K562 (cell line): Measurements from ENCODE around the gene ANO9. TPM values are rescaled to one million over a fixed set of nuclear protein-coding genes. Genes with fewer than 3 reads are reported as not detected.

ENCODE experiments used
- DNMT1 ChIP-seq: fragments of 450-650 bp; IDR thresholded peaks from 2 replicates; pipeline ENCODE4 v1.6.1; 2016; ENCODE audit warnings: antibody characterized with exemption, mild to moderate bottlenecking
- HLTF ChIP-seq: fragments of 450-650 bp; IDR thresholded peaks from 2 replicates; pipeline ENCODE4 v1.6.1; 2016
- HSF4 ChIP-seq: fragments of 250-450 bp; sonication (Bioruptor Pico); IDR thresholded peaks from 2 replicates; pipeline ENCODE4 v2.1.2; 2022; ENCODE audit warnings: mild to moderate bottlenecking, moderate library complexity, borderline replicate concordance
- NFATC3 ChIP-seq: fragments of 450-650 bp; IDR thresholded peaks from 2 replicates; pipeline ENCODE4 v1.6.1; 2017; ENCODE audit warnings: mild to moderate bottlenecking
- NFIC ChIP-seq: fragments of 450-650 bp; IDR thresholded peaks from 2 replicates; pipeline ENCODE4 v1.6.1; 2017; ENCODE audit warnings: mild to moderate bottlenecking, inconsistent platforms
- NFRKB ChIP-seq: fragments of 450-650 bp; IDR thresholded peaks from 2 replicates; pipeline ENCODE4 v1.6.1; 2016; ENCODE audit warnings: low read depth
- NONO ChIP-seq, 2 experiments: fragments of 200-400 bp in 1 of 2; fragments of 450-650 bp in 1 of 2; formaldehyde crosslinking in 1 of 2; IDR thresholded peaks; 2 replicates each; pipeline ENCODE4 v1.6.1; 2017; ENCODE audit warnings: low read depth in 2 of 2, mild to moderate bottlenecking in 2 of 2, moderate library complexity in 2 of 2, low read length in 1 of 2
- NR2C1 ChIP-seq, 2 experiments: fragments of 450-650 bp; IDR thresholded peaks; 2 replicates each; pipeline ENCODE4 v1.6.1; 2017; ENCODE audit warnings: mild to moderate bottlenecking in 2 of 2, antibody characterized with exemption in 1 of 2, inconsistent platforms in 1 of 2, missing compliant biosample characterization in 1 of 2, missing genetic modification characterization in 1 of 2
- PRPF4 ChIP-seq: fragments of 200-400 bp; formaldehyde crosslinking; IDR thresholded peaks from one replicate; pipeline ENCODE4 v1.6.1; 2017; ENCODE audit warnings: low read length, low read depth, mild to moderate bottlenecking; ENCODE audit not compliant: insufficient read depth, poor library complexity, severe bottlenecking
- RHOXF2B ChIP-seq: fragments of 250-450 bp; sonication (Bioruptor Pico); conservative IDR thresholded peaks from 2 replicates; pipeline ENCODE4 v1.5.1; 2021
- RREB1 ChIP-seq: fragments of 250-450 bp; sonication (Bioruptor Pico); IDR thresholded peaks from 2 replicates; pipeline ENCODE4 v1.4.0; 2020
- WHSC1 ChIP-seq: IDR thresholded peaks from one replicate; pipeline ENCODE4 v1.6.1; 2012; ENCODE audit warnings: low read length, control low read depth, inconsistent platforms
- ZFP36 ChIP-seq: fragments of 150-350 bp; IDR thresholded peaks from 2 replicates; pipeline ENCODE4 v1.6.1; 2018; ENCODE audit warnings: low read length, low read depth; ENCODE audit not compliant: partially characterized antibody
- polyA plus RNA-seq, 8 experiments: library from polyadenylated mRNA; depleted of rRNA in 4 of 8; stranded (reverse) in 5 of 8; unstranded in 3 of 8; fragments of >200 nt; fragmentation: Nextera tagmentation in 2 of 8; fragmentation: Illumina TruSeq in 1 of 8; extraction: Ambion mirVana in 2 of 8; extraction: Trizol in 1 of 8; gene quantifications; 2 replicates each; pipeline versions ENCODE4 v1.2.1 to v1.2.3, GENCODE V29; 2011 to 2014; ENCODE audit warnings: inconsistent platforms in 1 of 8, missing spikeins in 1 of 8
- total RNA-seq, 7 experiments: library from RNA; depleted of rRNA in 6 of 7; stranded (reverse); fragments of >200 nt in 6 of 7; fragmentation: Illumina TruSeq in 2 of 7; extraction: Trizol in 2 of 7; gene quantifications; 2 replicates each; pipeline versions ENCODE4 v1.2.1 to v1.2.3, GENCODE V29; 2011 to 2021; ENCODE audit warnings: low replicate concordance in 1 of 7
- TF ChIP-seq, protein P1 (sequence below): fragments of 250-450 bp; sonication (Bioruptor Pico); IDR thresholded peaks from 2 replicates; pipeline ENCODE4 v1.8.0; 2021; ENCODE audit warnings: moderate library complexity, mild to moderate bottlenecking, inconsistent platforms
- TF ChIP-seq, protein P2 (sequence below): fragments of 450-650 bp; formaldehyde crosslinking; IDR thresholded peaks from 2 replicates; pipeline ENCODE4 v1.4.0; 2020; ENCODE audit warnings: mild to moderate bottlenecking, moderate library complexity
- TF ChIP-seq, protein P3 (sequence below): sonication (generic); formaldehyde crosslinking; IDR thresholded peaks from 2 replicates; pipeline ENCODE4 v1.8.0; 2022; ENCODE audit warnings: missing genetic modification reagents, mild to moderate bottlenecking, borderline replicate concordance

The ANO9 gene
- total and polyA plus RNA-seq, 9 of the 15 experiments (the other 6 are each of a cell fraction or from before 2014, with no cell fraction given), result 0.20 to 14.5 (median 4.5) TPM

DNA sequence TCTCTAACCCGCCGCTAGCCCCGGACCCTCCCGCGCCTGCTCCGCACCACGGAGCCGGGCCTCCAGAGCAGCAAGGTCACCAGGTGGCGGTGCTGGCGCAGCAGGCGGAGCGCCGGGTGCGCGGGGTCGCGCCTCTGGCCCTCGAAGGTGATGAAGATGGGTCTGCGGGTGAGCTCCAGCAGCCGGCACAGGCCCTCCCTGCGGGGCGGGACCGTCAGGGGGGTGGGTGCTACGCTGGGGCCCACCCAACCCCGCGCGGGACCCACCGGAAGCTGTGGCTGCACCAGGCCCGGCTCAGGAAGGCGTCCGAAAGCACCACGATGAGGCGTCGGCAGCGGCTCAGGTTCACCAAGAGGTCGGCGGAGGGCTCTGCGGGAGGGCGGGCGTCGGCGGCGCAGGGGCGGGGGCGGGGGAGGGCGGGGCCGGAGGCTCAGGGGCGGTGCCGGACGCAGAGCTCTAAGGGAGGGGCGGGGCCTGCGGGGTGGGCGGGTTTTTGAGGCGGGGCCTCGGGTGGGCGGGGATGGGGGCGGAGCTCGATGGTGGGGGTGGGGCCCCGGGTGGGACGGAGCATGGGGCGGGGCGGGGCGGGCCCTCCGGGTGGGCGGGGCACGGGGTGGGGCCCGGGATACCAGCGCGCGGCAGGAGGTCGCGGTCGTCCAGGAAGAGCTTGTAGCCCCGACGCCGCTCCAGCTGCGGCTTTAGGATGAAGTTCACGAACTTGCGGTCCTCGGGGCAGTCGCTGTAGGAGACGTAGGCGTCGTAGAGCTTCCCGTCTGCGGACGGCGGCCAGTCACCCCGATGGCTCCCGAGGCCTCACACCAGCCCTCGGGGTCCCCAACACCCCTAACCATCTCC, 34.8 kb downstream of the ANO9 start (continued):
- no peak for TF ChIP-seq RREB1 (CRISPR knock-in tag)
- TF ChIP-seq HSF4 (CRISPR knock-in tag), result no peak
- TF ChIP-seq, protein P1, sequence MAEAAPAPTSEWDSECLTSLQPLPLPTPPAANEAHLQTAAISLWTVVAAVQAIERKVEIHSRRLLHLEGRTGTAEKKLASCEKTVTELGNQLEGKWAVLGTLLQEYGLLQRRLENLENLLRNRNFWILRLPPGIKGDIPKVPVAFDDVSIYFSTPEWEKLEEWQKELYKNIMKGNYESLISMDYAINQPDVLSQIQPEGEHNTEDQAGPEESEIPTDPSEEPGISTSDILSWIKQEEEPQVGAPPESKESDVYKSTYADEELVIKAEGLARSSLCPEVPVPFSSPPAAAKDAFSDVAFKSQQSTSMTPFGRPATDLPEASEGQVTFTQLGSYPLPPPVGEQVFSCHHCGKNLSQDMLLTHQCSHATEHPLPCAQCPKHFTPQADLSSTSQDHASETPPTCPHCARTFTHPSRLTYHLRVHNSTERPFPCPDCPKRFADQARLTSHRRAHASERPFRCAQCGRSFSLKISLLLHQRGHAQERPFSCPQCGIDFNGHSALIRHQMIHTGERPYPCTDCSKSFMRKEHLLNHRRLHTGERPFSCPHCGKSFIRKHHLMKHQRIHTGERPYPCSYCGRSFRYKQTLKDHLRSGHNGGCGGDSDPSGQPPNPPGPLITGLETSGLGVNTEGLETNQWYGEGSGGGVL (CRISPR knock-in tag), result no peak
- TF ChIP-seq NFIC, result peak; percentile 69
- peak; percentile 90 for TF ChIP-seq HLTF
- TF ChIP-seq DNMT1, result no peak
- peak; percentile 80 for TF ChIP-seq NR2C1 (IDR thresholded peaks at IDR 0.05)
- peak; percentile 77 for TF ChIP-seq NR2C1 (tag; IDR thresholded peaks at IDR 0.05)
- TF ChIP-seq NFATC3, result no peak
- no peak for TF ChIP-seq RHOXF2B (CRISPR knock-in tag)
- no peak for TF ChIP-seq NFRKB
- no peak for TF ChIP-seq PRPF4
- TF ChIP-seq NONO (IDR thresholded peaks at IDR 0.05; ENCODE audit: low read depth in 2 of 2, low read length in 1 of 2), result peak in 1 of 2 experiments; percentile 51; a peak in 2 of 4 replicates
- peak; percentile 68 for TF ChIP-seq ZFP36
- TF ChIP-seq, protein P2, sequence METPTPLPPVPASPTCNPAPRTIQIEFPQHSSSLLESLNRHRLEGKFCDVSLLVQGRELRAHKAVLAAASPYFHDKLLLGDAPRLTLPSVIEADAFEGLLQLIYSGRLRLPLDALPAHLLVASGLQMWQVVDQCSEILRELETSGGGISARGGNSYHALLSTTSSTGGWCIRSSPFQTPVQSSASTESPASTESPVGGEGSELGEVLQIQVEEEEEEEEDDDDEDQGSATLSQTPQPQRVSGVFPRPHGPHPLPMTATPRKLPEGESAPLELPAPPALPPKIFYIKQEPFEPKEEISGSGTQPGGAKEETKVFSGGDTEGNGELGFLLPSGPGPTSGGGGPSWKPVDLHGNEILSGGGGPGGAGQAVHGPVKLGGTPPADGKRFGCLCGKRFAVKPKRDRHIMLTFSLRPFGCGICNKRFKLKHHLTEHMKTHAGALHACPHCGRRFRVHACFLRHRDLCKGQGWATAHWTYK (CRISPR knock-in tag), result 0 out of 2 replicates have a peak, but pooled peaks have one; percentile 54
- no peak for TF ChIP-seq WHSC1
- TF ChIP-seq, protein P3, sequence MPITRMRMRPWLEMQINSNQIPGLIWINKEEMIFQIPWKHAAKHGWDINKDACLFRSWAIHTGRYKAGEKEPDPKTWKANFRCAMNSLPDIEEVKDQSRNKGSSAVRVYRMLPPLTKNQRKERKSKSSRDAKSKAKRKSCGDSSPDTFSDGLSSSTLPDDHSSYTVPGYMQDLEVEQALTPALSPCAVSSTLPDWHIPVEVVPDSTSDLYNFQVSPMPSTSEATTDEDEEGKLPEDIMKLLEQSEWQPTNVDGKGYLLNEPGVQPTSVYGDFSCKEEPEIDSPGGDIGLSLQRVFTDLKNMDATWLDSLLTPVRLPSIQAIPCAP (CRISPR knock-in tag), result no peak
